Mesendoderm (in vitro differentiated cells): ENCODE data around the gene CPNE8.

Experiments used
- DNase-seq: peaks from one replicate; pipeline ENCODE4 v3.0.0; 2013
- H2AK5ac ChIP-seq: 2 replicates; pipeline ENCODE4 v1.6.1; 2013; ENCODE audit warnings: low read length, inconsistent platforms
- H2BK120ac ChIP-seq: 2 replicates; pipeline ENCODE4 v1.6.1; 2013; ENCODE audit warnings: low read depth, mild to moderate bottlenecking, low read length, moderate library complexity, mixed read lengths
- H2BK15ac ChIP-seq: replicated peaks from 2 replicates; pipeline ENCODE4 v1.6.1; 2013; ENCODE audit warnings: low read depth, mild to moderate bottlenecking, moderate library complexity
- H2BK5ac ChIP-seq: 2 replicates; pipeline ENCODE4 v1.6.1; 2013; ENCODE audit warnings: low read length, inconsistent platforms
- H3K18ac ChIP-seq: 2 replicates; pipeline ENCODE4 v1.6.1; 2013; ENCODE audit warnings: mild to moderate bottlenecking, low read length, mixed read lengths
- H3K23ac ChIP-seq: one replicate; pipeline ENCODE4 v1.6.1; 2013; ENCODE audit warnings: low read length
- H3K27ac ChIP-seq: 2 replicates; pipeline ENCODE4 v1.5.1; 2013; ENCODE audit warnings: low read depth, mild to moderate bottlenecking, inconsistent platforms, low read length, moderate library complexity
- H3K27me3 ChIP-seq: 2 replicates; pipeline ENCODE4 v1.6.1; 2013; ENCODE audit warnings: low read length, control low read depth, mild to moderate bottlenecking, inconsistent platforms; ENCODE audit not compliant: insufficient read depth, poor library complexity
- H3K36me3 ChIP-seq: 2 replicates; pipeline ENCODE4 v1.6.1; 2013; ENCODE audit warnings: low read length, inconsistent platforms; ENCODE audit not compliant: control insufficient read depth, insufficient read depth
- H3K4ac ChIP-seq: one replicate; pipeline ENCODE4 v1.6.1; 2013; ENCODE audit warnings: low read depth, mild to moderate bottlenecking, low read length, moderate library complexity
- H3K4me1 ChIP-seq: 2 replicates; pipeline ENCODE4 v1.6.1; 2013; ENCODE audit warnings: low read depth, low read length, inconsistent platforms; ENCODE audit not compliant: control insufficient read depth
- H3K4me2 ChIP-seq: 2 replicates; pipeline ENCODE4 v1.6.1; 2013; ENCODE audit warnings: low read length
- H3K4me3 ChIP-seq: 2 replicates; pipeline ENCODE4 v1.5.1; 2013; ENCODE audit warnings: mild to moderate bottlenecking, low read length
- H3K56ac ChIP-seq: one replicate; pipeline ENCODE4 v1.6.1; 2013; ENCODE audit warnings: low read length
- H3K79me1 ChIP-seq: 2 replicates; pipeline ENCODE4 v1.6.1; 2013; ENCODE audit warnings: low read length, inconsistent platforms
- H3K79me2 ChIP-seq: 2 replicates; pipeline ENCODE4 v1.6.1; 2013; ENCODE audit warnings: mild to moderate bottlenecking, low read length; ENCODE audit not compliant: control insufficient read depth, insufficient read depth
- H3K9ac ChIP-seq: 2 replicates; pipeline ENCODE4 v1.6.1; 2013; ENCODE audit warnings: low read length, inconsistent platforms
- H4K5ac ChIP-seq: one replicate; pipeline ENCODE4 v1.6.1; 2013; ENCODE audit warnings: low read length
- H4K8ac ChIP-seq: one replicate; pipeline ENCODE4 v1.6.1; 2013; ENCODE audit warnings: low read depth, mild to moderate bottlenecking, control low read depth, low read length, moderate library complexity
- WGBS: extraction: QIAGEN DNeasy Blood & Tissue Kit; methylation state at CpG from one replicate; pipeline ENCODE4 v1.1.7; 2013; ENCODE audit warnings: low lambda C conversion rate, missing lambda C conversion rate; ENCODE audit not compliant: insufficient coverage; ENCODE audit errors: extremely low coverage; 5-methylcytosine and 5-hydroxymethylcytosine counted together

CPNE8 gene

GRCh38 chr12:38915429-38916182 lies 10.2 kb upstream of the CPNE8 start:
- H2BK15ac ChIP-seq, result no peak overlapping the region
- H2BK120ac ChIP-seq, result no peak overlapping the region
- no peak overlapping the region for H2AK5ac ChIP-seq
- H3K18ac ChIP-seq, result no peak overlapping the region
- H3K9ac ChIP-seq, result no peak overlapping the region
- H3K23ac ChIP-seq, result no peak overlapping the region
- H3K4me1 ChIP-seq, result no peaks in the 10 kb centered on the region
- no peak overlapping the region for H3K4me2 ChIP-seq
- no peak overlapping the region for H4K8ac ChIP-seq
- WGBS, result no CpG with 5 or more reads among the region's 3 CpGs
- H4K5ac ChIP-seq, result no peak overlapping the region
- H3K4ac ChIP-seq, result no peak overlapping the region
- DNase-seq, result no peak
- no peak overlapping the region for H3K56ac ChIP-seq
- H3K36me3 ChIP-seq, result no peaks in the 10 kb centered on the region
- no peak overlapping the region for H2BK5ac ChIP-seq
- no peak overlapping the region for H3K27ac ChIP-seq
- H3K4me3 ChIP-seq, result no peak overlapping the region
- H3K27me3 ChIP-seq, result no peaks in the 10 kb centered on the region
- H3K79me2 ChIP-seq, result no peaks in the 10 kb centered on the region
- H3K79me1 ChIP-seq, result no peaks in the 10 kb centered on the region

- Histone ChIP-seq H3K4me2 (no peak overlapping the region), H3K9ac (no peak overlapping the region), H4K5ac (no peak overlapping the region), H2BK15ac (no peak overlapping the region), H3K4me3 (no peak overlapping the region), H3K56ac (no peak overlapping the region), H3K79me2 (no peaks in the 10 kb centered on the region), H2BK120ac (no peak overlapping the region), H3K18ac (no peak overlapping the region), H2AK5ac (no peak overlapping the region), H3K79me1 (no peaks in the 10 kb centered on the region), H3K36me3 (no peaks in the 10 kb centered on the region), H3K4ac (no peak overlapping the region), H2BK5ac (no peak overlapping the region), H4K8ac (no peak overlapping the region), H3K4me1 (no peaks in the 10 kb centered on the region), H3K23ac (no peak overlapping the region), H3K27me3 (no peaks in the 10 kb centered on the region), H3K27ac (no peak overlapping the region)
- no CpG with 5 or more reads among the region's 5 CpGs for WGBS
- no peak for DNase-seq
Measured at GRCh38 chr12:38912116-38912515, 6.7 kb upstream of the CPNE8 start.

GRCh38 chr12:38911611-38912010 lies 6.2 kb upstream of the CPNE8 start:
- Histone ChIP-seq H3K4ac (no peak overlapping the region), H3K18ac (no peak overlapping the region), H2BK15ac (no peak overlapping the region), H4K5ac (no peak overlapping the region), H3K36me3 (no peaks in the 10 kb centered on the region), H2BK5ac (no peak overlapping the region), H3K56ac (no peak overlapping the region), H3K79me1 (no peaks in the 10 kb centered on the region), H3K4me3 (no peak overlapping the region), H3K79me2 (no peaks in the 10 kb centered on the region), H3K27ac (no peak overlapping the region), H3K4me2 (no peak overlapping the region), H2BK120ac (no peak overlapping the region), H3K23ac (no peak overlapping the region), H3K9ac (no peak overlapping the region), H4K8ac (no peak overlapping the region), H2AK5ac (no peak overlapping the region), H3K27me3 (no peaks in the 10 kb centered on the region), H3K4me1 (no peaks in the 10 kb centered on the region)
- WGBS, result no CpG with 5 or more reads among the region's 1 CpG
- no peak for DNase-seq

- H3K79me2 ChIP-seq, result no peaks in the 10 kb centered on the region
Measured at GRCh38 chr12:38907201-38907923, 2.0 kb upstream of the CPNE8 start.

GRCh38 chr12:38906482-38907200 lies 1.2 kb upstream of the CPNE8 start:
- Histone ChIP-seq H3K79me2 (no peaks in the 10 kb centered on the region), H2AK5ac (no peak overlapping the region), H3K4me2 (peak overlapping the region; percentile 99), H3K27me3 (no peaks in the 10 kb centered on the region), H3K27ac (peak overlapping the region; percentile 45), H3K56ac (peak overlapping the region; percentile 94), H3K4me1 (no peaks in the 10 kb centered on the region), H2BK120ac (no peak overlapping the region), H3K79me1 (no peaks in the 10 kb centered on the region), H3K9ac (peak overlapping the region; percentile 86), H4K8ac (no peak overlapping the region), H3K36me3 (no peaks in the 10 kb centered on the region), H3K18ac (peak overlapping the region; percentile 2), H3K4me3 (peak overlapping the region; percentile 72), H3K4ac (peak overlapping the region; percentile 19), H2BK5ac (peak overlapping the region; percentile 73), H2BK15ac (peak overlapping the region; percentile 8), H4K5ac (no peak overlapping the region), H3K23ac (no peak overlapping the region)
- DNase-seq, result peak; percentile 94
- no CpG with 5 or more reads among the region's 36 CpGs for WGBS

More at GRCh38 chr12:38907201-38907923, 2.0 kb upstream of the CPNE8 start:
- Histone ChIP-seq H3K4me3 (no peak overlapping the region), H3K23ac (no peak overlapping the region), H2BK15ac (no peak overlapping the region), H3K79me1 (no peaks in the 10 kb centered on the region), H3K4me1 (no peaks in the 10 kb centered on the region), H3K9ac (peak overlapping the region; percentile 70), H4K8ac (no peak overlapping the region), H3K4me2 (no peak overlapping the region), H3K27ac (no peak overlapping the region), H3K4ac (no peak overlapping the region), H2BK120ac (no peak overlapping the region), H3K56ac (no peak overlapping the region), H4K5ac (no peak overlapping the region), H3K36me3 (no peaks in the 10 kb centered on the region), H2BK5ac (no peak overlapping the region), H3K27me3 (no peaks in the 10 kb centered on the region), H3K18ac (no peak overlapping the region), H2AK5ac (no peak overlapping the region)
- no peak for DNase-seq
- no CpG with 5 or more reads among the region's 6 CpGs for WGBS
